H9 (cell line): ENCODE data around the gene DMRT1. TPM values are rescaled to one million over a fixed set of nuclear protein-coding genes. Genes with fewer than 3 reads are reported as not detected.

ENCODE experiments used
- DNase-seq: peaks from one replicate; pipeline ENCODE4 v3.0.0-alpha.2; 2017
- H2AFZ ChIP-seq: one replicate; pipeline ENCODE4 v1.6.1; 2013; ENCODE audit warnings: mild to moderate bottlenecking, low read length, control low read depth, moderate library complexity
- H2AK5ac ChIP-seq: 2 replicates; pipeline ENCODE4 v1.6.1; 2013; ENCODE audit warnings: low read length, control low read depth, mixed read lengths; ENCODE audit not compliant: insufficient read length
- H2BK120ac ChIP-seq: one replicate; pipeline ENCODE4 v1.6.1; 2013; ENCODE audit warnings: low read depth, mild to moderate bottlenecking, low read length, control low read depth, inconsistent platforms; ENCODE audit not compliant: poor library complexity, severe bottlenecking
- H2BK12ac ChIP-seq: 2 replicates; pipeline ENCODE4 v1.6.1; 2013; ENCODE audit warnings: low read length, control low read depth, mixed read lengths, low read depth; ENCODE audit not compliant: insufficient read length
- H2BK15ac ChIP-seq: 2 replicates; pipeline ENCODE4 v1.6.1; 2013; ENCODE audit warnings: low read depth, low read length, control low read depth
- H2BK20ac ChIP-seq: one replicate; pipeline ENCODE4 v1.6.1; 2013; ENCODE audit warnings: low read depth, mild to moderate bottlenecking, low read length, control low read depth, inconsistent platforms; ENCODE audit not compliant: poor library complexity, severe bottlenecking
- H2BK5ac ChIP-seq: 2 replicates; pipeline ENCODE4 v1.6.1; 2013; ENCODE audit warnings: low read length, control low read depth, mixed read lengths; ENCODE audit not compliant: insufficient read length
- H3K14ac ChIP-seq: 2 replicates; pipeline ENCODE4 v1.6.1; 2013; ENCODE audit warnings: low read length, control low read depth; ENCODE audit not compliant: insufficient read depth
- H3K18ac ChIP-seq: 2 replicates; pipeline ENCODE4 v1.6.1; 2013; ENCODE audit warnings: low read depth, mild to moderate bottlenecking, mixed read lengths, low read length, control low read depth; ENCODE audit not compliant: insufficient read length
- H3K23ac ChIP-seq: 2 replicates; pipeline ENCODE4 v1.6.1; 2013; ENCODE audit warnings: low read length, control low read depth, mixed read lengths, low read depth; ENCODE audit not compliant: insufficient read length
- H3K23me2 ChIP-seq: 2 replicates; pipeline ENCODE4 v1.6.1; 2013; ENCODE audit warnings: low read depth, mild to moderate bottlenecking, mixed read lengths, low read length, control low read depth; ENCODE audit not compliant: insufficient read length, poor library complexity, severe bottlenecking
- H3K27ac ChIP-seq: 2 replicates; pipeline ENCODE4 v1.5.1; 2013; ENCODE audit warnings: low read length, control low read depth, mixed read lengths, low read depth; ENCODE audit not compliant: insufficient read length
- H3K27me3 ChIP-seq: 2 replicates; pipeline ENCODE4 v1.6.1; 2013; ENCODE audit warnings: low read length, control low read depth, inconsistent platforms; ENCODE audit not compliant: insufficient read depth
- H3K4ac ChIP-seq: 2 replicates; pipeline ENCODE4 v1.6.1; 2013; ENCODE audit warnings: low read depth, mild to moderate bottlenecking, control low read depth, inconsistent platforms, low read length, moderate library complexity
- H3K4me1 ChIP-seq: 2 replicates; pipeline ENCODE4 v1.6.1; 2013; ENCODE audit warnings: low read length, control low read depth, inconsistent platforms; ENCODE audit not compliant: insufficient read depth
- H3K4me2 ChIP-seq: 2 replicates; pipeline ENCODE4 v1.6.1; 2013; ENCODE audit warnings: low read length, control low read depth, mixed read lengths; ENCODE audit not compliant: insufficient read length, insufficient read depth
- H3K56ac ChIP-seq: 2 replicates; pipeline ENCODE4 v1.6.1; 2013; ENCODE audit warnings: low read depth, mild to moderate bottlenecking, mixed read lengths, low read length, control low read depth; ENCODE audit not compliant: insufficient read length
- H3K79me1 ChIP-seq: 2 replicates; pipeline ENCODE4 v1.6.1; 2013; ENCODE audit warnings: low read depth, mild to moderate bottlenecking, moderate library complexity, low read length, control low read depth, inconsistent platforms; ENCODE audit not compliant: insufficient read depth, poor library complexity, severe bottlenecking
- H3K79me2 ChIP-seq: 2 replicates; pipeline ENCODE4 v1.6.1; 2013; ENCODE audit warnings: low read length, control low read depth, inconsistent platforms; ENCODE audit not compliant: insufficient read depth
- H3K9ac ChIP-seq: 2 replicates; pipeline ENCODE4 v1.6.1; 2013; ENCODE audit warnings: low read length, control low read depth, mixed read lengths; ENCODE audit not compliant: insufficient read length; ENCODE audit errors: extremely low read depth
- H3K9me3 ChIP-seq: one replicate; pipeline ENCODE4 v1.6.1; 2013; ENCODE audit warnings: low read depth, low read length, inconsistent platforms; ENCODE audit not compliant: control insufficient read depth
- H3T11ph ChIP-seq: one replicate; pipeline ENCODE4 v1.6.1; 2013; ENCODE audit warnings: mild to moderate bottlenecking, low read length, control low read depth, inconsistent platforms
- H4K20me1 ChIP-seq: one replicate; pipeline ENCODE4 v1.6.1; 2013; ENCODE audit not compliant: control insufficient read depth, insufficient read length, insufficient read depth
- H4K5ac ChIP-seq: 2 replicates; pipeline ENCODE4 v1.6.1; 2013; ENCODE audit warnings: low read depth, mild to moderate bottlenecking, mixed read lengths, low read length, control low read depth; ENCODE audit not compliant: insufficient read length
- H4K8ac ChIP-seq: replicated peaks from 2 replicates; pipeline ENCODE4 v1.6.1; 2013; ENCODE audit warnings: low read length, control low read depth, mixed read lengths, low read depth; ENCODE audit not compliant: insufficient read length
- H4K91ac ChIP-seq: 2 replicates; pipeline ENCODE4 v1.6.1; 2013; ENCODE audit warnings: low read depth, mild to moderate bottlenecking, moderate library complexity, mixed read lengths, low read length, control low read depth; ENCODE audit not compliant: insufficient read length
- H3K27ac Mint-ChIP-seq, 3 experiments: 2 replicates in 2 of 3; 3 replicates in 1 of 3; pipeline ENCODE4 v1.8.0; 2020 to 2021; ENCODE audit warnings: mixed read lengths in 3 of 3, mild to moderate bottlenecking in 1 of 3, moderate library complexity in 1 of 3
- H3K27me3 Mint-ChIP-seq: 2 replicates; pipeline ENCODE4 v1.8.0; 2021; ENCODE audit warnings: low read depth, mild to moderate bottlenecking, moderate library complexity, mixed read lengths
- H3K36me3 Mint-ChIP-seq, 3 experiments: 2 replicates in 2 of 3; 3 replicates in 1 of 3; pipeline ENCODE4 v1.8.0; 2020 to 2021; ENCODE audit warnings: low read depth in 3 of 3, mixed read lengths in 3 of 3; ENCODE audit not compliant: insufficient read depth in 1 of 3
- H3K4me1 Mint-ChIP-seq, 2 experiments: 2 replicates each; pipeline ENCODE4 v1.8.0; 2020; ENCODE audit warnings: mixed read lengths in 2 of 2
- H3K4me3 Mint-ChIP-seq, 2 experiments: 2 replicates in 1 of 2; 3 replicates in 1 of 2; pipeline ENCODE4 v1.8.0; 2020 to 2021; ENCODE audit warnings: mild to moderate bottlenecking in 2 of 2, mixed read lengths in 2 of 2, moderate library complexity in 1 of 2
- H3K9me3 Mint-ChIP-seq, 2 experiments: 2 replicates in 1 of 2; 3 replicates in 1 of 2; pipeline ENCODE4 v1.8.0; 2020; ENCODE audit warnings: mild to moderate bottlenecking in 2 of 2, mixed read lengths in 2 of 2, moderate library complexity in 1 of 2
- WGBS: extraction: QIAGEN DNeasy Blood & Tissue Kit; methylation state at CpG from one replicate; pipeline ENCODE4 v1.1.7; 2013; ENCODE audit warnings: missing lambda C conversion rate, low lambda C conversion rate, mixed read lengths; ENCODE audit not compliant: insufficient read length; ENCODE audit errors: extremely low coverage; 5-methylcytosine and 5-hydroxymethylcytosine counted together
- total RNA-seq: library from RNA; stranded (reverse); gene quantifications from 2 replicates; pipeline ENCODE4 v1.2.1, GENCODE V29; 2021
- TF ChIP-seq, protein P1 (sequence below): fragments of 200-600 bp; sonication (generic); conservative IDR thresholded peaks from 3 replicates; pipeline ENCODE4 v1.8.0; 2021; ENCODE audit warnings: antibody characterized with exemption, mild to moderate bottlenecking

Gene DMRT1
- total RNA-seq, 1 experiment from 2014 or later = not detected

DNA sequence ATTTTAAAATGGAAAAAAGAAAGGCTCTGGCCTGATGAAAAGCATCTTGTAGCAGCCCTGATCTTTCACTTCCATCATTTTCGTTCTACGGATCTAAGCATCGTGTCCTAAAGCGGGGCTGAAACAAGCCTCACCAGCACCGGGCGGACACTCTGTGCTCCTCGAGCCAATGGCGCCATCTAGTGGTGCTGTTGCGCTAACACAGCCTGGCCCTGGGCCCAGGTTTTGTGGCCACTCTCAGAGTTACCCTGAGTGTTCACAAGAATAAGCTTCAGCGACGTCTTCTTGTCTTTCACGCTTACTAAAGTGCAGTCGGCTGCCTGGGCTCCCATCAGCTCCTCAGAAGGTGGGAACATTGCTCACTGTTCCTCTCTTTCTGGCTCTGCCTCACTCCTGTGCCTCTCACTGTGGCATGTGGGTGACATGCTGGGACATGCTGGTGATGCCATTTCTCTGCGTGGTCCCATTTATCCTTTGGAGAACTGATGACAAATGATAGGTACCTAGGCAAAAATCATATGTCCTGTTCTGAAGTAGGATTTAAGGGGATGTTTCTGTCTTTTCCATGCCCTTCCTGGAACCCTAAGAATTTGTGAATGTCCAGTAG lies 167.7 kb downstream of the DMRT1 start:
- peak; percentile 83 for DNase-seq
- Mint-ChIP-seq H3K36me3 (no peaks in the 10 kb centered on the region), H3K4me3 (no peak overlapping the region), H3K27me3 (peaks cover 32% of the 10 kb centered on the region), H3K27ac (no peak overlapping the region), H3K4me1 (peaks cover 2 to 11% of the 10 kb centered on the region in 2 experiments; a peak in 3 of 4 replicates), H3K9me3 (peaks cover 0 to 3% of the 10 kb centered on the region in 2 experiments; a peak in 1 of 5 replicates)
- Histone ChIP-seq H3K9ac (no peak overlapping the region), H4K20me1 (no peaks in the 10 kb centered on the region), H3K23me2 (no peaks in the 10 kb centered on the region), H2BK120ac (no peak overlapping the region), H2BK15ac (no peak overlapping the region), H3K27ac (no peak overlapping the region), H3K9me3 (no peaks in the 10 kb centered on the region), H3K18ac (no peak overlapping the region), H3T11ph (no peak overlapping the region), H2BK5ac (no peak overlapping the region), H3K79me2 (no peaks in the 10 kb centered on the region), H3K4ac (no peak overlapping the region), H2AK5ac (no peak overlapping the region), H2AFZ (no peak overlapping the region), H3K56ac (no peak overlapping the region), H4K5ac (no peak overlapping the region), H2BK20ac (no peak overlapping the region), H3K79me1 (no peaks in the 10 kb centered on the region), H3K27me3 (no peaks in the 10 kb centered on the region), H4K91ac (no peak overlapping the region), H4K8ac (no peak overlapping the region), H3K4me2 (no peak overlapping the region), H3K23ac (no peak overlapping the region), H2BK12ac (no peak overlapping the region), H3K4me1 (0 out of 2 replicates have a peak, but pooled peaks cover 2% of the 10 kb centered on the region), H3K14ac (no peak overlapping the region)
- TF ChIP-seq, protein P1, sequence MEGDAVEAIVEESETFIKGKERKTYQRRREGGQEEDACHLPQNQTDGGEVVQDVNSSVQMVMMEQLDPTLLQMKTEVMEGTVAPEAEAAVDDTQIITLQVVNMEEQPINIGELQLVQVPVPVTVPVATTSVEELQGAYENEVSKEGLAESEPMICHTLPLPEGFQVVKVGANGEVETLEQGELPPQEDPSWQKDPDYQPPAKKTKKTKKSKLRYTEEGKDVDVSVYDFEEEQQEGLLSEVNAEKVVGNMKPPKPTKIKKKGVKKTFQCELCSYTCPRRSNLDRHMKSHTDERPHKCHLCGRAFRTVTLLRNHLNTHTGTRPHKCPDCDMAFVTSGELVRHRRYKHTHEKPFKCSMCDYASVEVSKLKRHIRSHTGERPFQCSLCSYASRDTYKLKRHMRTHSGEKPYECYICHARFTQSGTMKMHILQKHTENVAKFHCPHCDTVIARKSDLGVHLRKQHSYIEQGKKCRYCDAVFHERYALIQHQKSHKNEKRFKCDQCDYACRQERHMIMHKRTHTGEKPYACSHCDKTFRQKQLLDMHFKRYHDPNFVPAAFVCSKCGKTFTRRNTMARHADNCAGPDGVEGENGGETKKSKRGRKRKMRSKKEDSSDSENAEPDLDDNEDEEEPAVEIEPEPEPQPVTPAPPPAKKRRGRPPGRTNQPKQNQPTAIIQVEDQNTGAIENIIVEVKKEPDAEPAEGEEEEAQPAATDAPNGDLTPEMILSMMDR = peak; percentile 98
- WGBS = no CpG with 5 or more reads among the region's 14 CpGs
